ENCODE data around the gene PDSS2. TPM values are rescaled to one million over a fixed set of nuclear protein-coding genes. Genes with fewer than 3 reads are reported as not detected.

PDSS2 gene
- total and polyA plus RNA-seq, 2 donors (not counting 1 experiment from before 2014, with no cell fraction given), result 16.9 to 17.0 TPM

- Histone ChIP-seq H3K9ac (ENCODE audit: low read length) (no peak overlapping the region), H3K36me3 (replicated peaks in 1 of 2; ENCODE audit: control extremely low read depth in 1 of 2, control insufficient read depth in 1 of 2, extremely low read depth in 1 of 2, insufficient read depth in 2 of 2, low read length in 1 of 2) (no peaks in the 10 kb centered on the region), H3K4me2 (replicated peaks; ENCODE audit: low read depth, low read length, poor library complexity, severe bottlenecking) (no peak overlapping the region), H3K79me2 (ENCODE audit: control insufficient read depth, insufficient read depth, low read length) (no peaks in the 10 kb centered on the region), H3K4me3 (ENCODE audit: control extremely low read depth in 1 of 5, extremely low read depth in 1 of 5, insufficient read depth in 1 of 5, low read depth in 2 of 5, low read length in 4 of 5) (no peak overlapping the region), H4K20me1 (ENCODE audit: control insufficient read depth, insufficient read depth, low read length, poor library complexity, severe bottlenecking) (no peaks in the 10 kb centered on the region), H3K27ac (ENCODE audit: low read length in 2 of 2) (no peak overlapping the region), H3K9me3 (ENCODE audit: control extremely low read depth in 1 of 3, control insufficient read depth in 2 of 3, insufficient read depth in 1 of 3, low read length in 2 of 3) (no peaks in the 10 kb centered on the region), H3K4me1 (ENCODE audit: control insufficient read depth in 2 of 2, insufficient read depth in 2 of 2, low read length in 2 of 2) (no peaks in the 10 kb centered on the region), H2AFZ (ENCODE audit: insufficient read depth, low read depth, low read length, poor library complexity, severe bottlenecking) (no peak overlapping the region), H3K27me3 (replicated peaks in 1 of 4; ENCODE audit: control extremely low read depth in 1 of 4, control insufficient read depth in 3 of 4, insufficient read depth in 4 of 4, low read length in 3 of 4) (no peaks in the 10 kb centered on the region)
- 20% methylated on average over 1 of the region's 2 CpGs for WGBS (ENCODE audit: insufficient coverage)
- intact Hi-C loops (cut with micrococcal nuclease), result no loop called here
- Mint-ChIP-seq H3K4me1 (no peaks in the 10 kb centered on the region), H3K4me3 (no peak overlapping the region), H3K27me3 (no peaks in the 10 kb centered on the region), H3K9me3 (ENCODE audit: insufficient read depth) (no peaks in the 10 kb centered on the region), H3K27ac (no peak overlapping the region)
- ChIA-PET CTCF (no interaction called here), POLR2A (no interaction called here)
- DNase-seq (no peak), ATAC-seq (ENCODE audit: low read depth) (no peak)
- TF ChIP-seq CTCF (IDR thresholded peaks at IDR 0.05) (no peak), EZH2 (IDR thresholded peaks at IDR 0.05; ENCODE audit: borderline replicate concordance, insufficient read depth, low read depth, low read length, poor library complexity, severe bottlenecking) (no peak)
Measured at GRCh38 chr6:107218142-107218541, 241.2 kb downstream of the PDSS2 start.

GRCh38 chr6:107217248-107217647, 242.1 kb downstream of the PDSS2 start:
- H3K27me3 ChIP-seq (replicated peaks in 1 of 4; ENCODE audit: control extremely low read depth in 1 of 4, control insufficient read depth in 3 of 4, insufficient read depth in 4 of 4, low read length in 3 of 4), result no peaks in the 10 kb centered on the region
- H3K4me3 Mint-ChIP-seq, result no peak overlapping the region
- TF ChIP-seq CTCF (IDR thresholded peaks at IDR 0.05), result no peak
- no peak for TF ChIP-seq EZH2 (IDR thresholded peaks at IDR 0.05; ENCODE audit: borderline replicate concordance, insufficient read depth, low read depth, low read length, poor library complexity, severe bottlenecking)
- no peaks in the 10 kb centered on the region for H3K9me3 ChIP-seq (ENCODE audit: control extremely low read depth in 1 of 3, control insufficient read depth in 2 of 3, insufficient read depth in 1 of 3, low read length in 2 of 3)
- H3K4me1 ChIP-seq (ENCODE audit: control insufficient read depth in 2 of 2, insufficient read depth in 2 of 2, low read length in 2 of 2), result no peaks in the 10 kb centered on the region
- intact Hi-C loops (cut with micrococcal nuclease), result no loop called here
- no peak overlapping the region for H2AFZ ChIP-seq (ENCODE audit: insufficient read depth, low read depth, low read length, poor library complexity, severe bottlenecking)
- ATAC-seq (ENCODE audit: low read depth), result no peak
- no peak overlapping the region for H3K9ac ChIP-seq (ENCODE audit: low read length)
- H3K27ac ChIP-seq (ENCODE audit: low read length in 2 of 2), result no peak overlapping the region
- H3K27me3 Mint-ChIP-seq, result no peaks in the 10 kb centered on the region
- no peaks in the 10 kb centered on the region for H3K36me3 ChIP-seq (replicated peaks in 1 of 2; ENCODE audit: control extremely low read depth in 1 of 2, control insufficient read depth in 1 of 2, extremely low read depth in 1 of 2, insufficient read depth in 2 of 2, low read length in 1 of 2)
- H3K79me2 ChIP-seq (ENCODE audit: control insufficient read depth, insufficient read depth, low read length), result no peaks in the 10 kb centered on the region
- no peaks in the 10 kb centered on the region for H3K9me3 Mint-ChIP-seq (ENCODE audit: insufficient read depth)
- H3K4me3 ChIP-seq (ENCODE audit: control extremely low read depth in 1 of 5, extremely low read depth in 1 of 5, insufficient read depth in 1 of 5, low read depth in 2 of 5, low read length in 4 of 5), result no peak overlapping the region
- no peak overlapping the region for H3K27ac Mint-ChIP-seq
- no peaks in the 10 kb centered on the region for H3K4me1 Mint-ChIP-seq
- DNase-seq, result no peak
- POLR2A ChIA-PET, result no interaction called here
- CTCF ChIA-PET, result no interaction called here
- H4K20me1 ChIP-seq (ENCODE audit: control insufficient read depth, insufficient read depth, low read length, poor library complexity, severe bottlenecking), result no peaks in the 10 kb centered on the region
- H3K4me2 ChIP-seq (replicated peaks; ENCODE audit: low read depth, low read length, poor library complexity, severe bottlenecking), result no peak overlapping the region

Measured in B cell (primary cell).